Measurements from ENCODE around the gene CDH4.
"Not testable (repeated sequence)": the region's sequence is repeated elsewhere in the genome, so short reads cannot be mapped to it uniquely, and the experiment has no call there.

The CDH4 gene

DNA sequence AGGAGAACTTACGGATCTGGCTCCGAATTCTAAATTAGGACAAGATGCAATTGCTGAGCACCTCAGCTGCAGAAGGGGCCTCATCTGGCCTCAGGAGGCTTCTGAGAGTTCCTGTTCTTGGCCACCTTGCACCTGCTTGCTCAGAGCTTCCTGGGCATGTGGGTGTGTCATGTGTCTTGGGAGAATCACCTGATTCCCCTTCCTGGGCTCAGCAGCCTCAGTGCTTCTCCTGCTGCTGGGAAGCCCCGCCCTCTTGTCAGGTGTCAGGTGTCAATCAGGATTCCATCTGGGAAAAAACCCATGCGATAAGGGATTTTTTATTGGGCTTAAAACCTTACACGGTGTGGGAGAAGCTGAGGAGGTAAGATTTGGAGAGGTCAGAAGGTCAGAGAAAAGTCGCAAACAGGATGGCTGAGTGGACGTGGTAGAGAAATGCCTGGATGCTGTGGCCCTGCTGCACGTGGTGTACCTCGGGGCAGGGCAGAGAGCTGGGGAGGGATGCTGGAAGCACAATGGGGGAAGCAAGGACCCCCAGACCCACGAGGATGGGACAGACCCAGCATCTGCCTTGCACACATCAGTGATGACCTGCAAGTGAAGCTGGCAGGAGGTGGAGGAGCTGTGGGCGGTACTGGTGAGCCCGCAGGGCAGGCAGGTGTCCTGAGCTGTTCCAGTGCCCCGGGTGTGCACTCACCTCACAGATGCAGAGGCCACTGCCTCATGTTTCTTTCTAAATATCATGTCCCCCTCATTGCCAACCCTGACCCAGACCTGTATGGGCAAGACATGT is 170.8 kb downstream of the CDH4 start:
- H3K9ac ChIP-seq (ENCODE audit: low read depth in 1 of 2, low read length in 2 of 2): no peak overlapping the region
- H3K4me3 ChIP-seq (ENCODE audit: low read length in 2 of 2): no peak overlapping the region
- H3K9me3 ChIP-seq (ENCODE audit: control insufficient read depth in 2 of 2, low read length in 2 of 2): peaks cover 0 to 3% of the 10 kb centered on the region in 2 donors
- no peaks in the 10 kb centered on the region for H3K27me3 ChIP-seq (ENCODE audit: control insufficient read depth in 2 of 2, insufficient read depth in 2 of 2, low read length in 2 of 2)
- no peak overlapping the region for H3K27ac ChIP-seq (ENCODE audit: low read depth in 2 of 2, low read length in 2 of 2)
- no peaks in the 10 kb centered on the region for H3K4me1 ChIP-seq (ENCODE audit: control insufficient read depth in 2 of 2, insufficient read depth in 2 of 2, low read length in 2 of 2)
- H3K36me3 ChIP-seq (ENCODE audit: control insufficient read depth in 2 of 2, insufficient read depth in 2 of 2, low read length in 2 of 2): no peaks in the 10 kb centered on the region

DNA sequence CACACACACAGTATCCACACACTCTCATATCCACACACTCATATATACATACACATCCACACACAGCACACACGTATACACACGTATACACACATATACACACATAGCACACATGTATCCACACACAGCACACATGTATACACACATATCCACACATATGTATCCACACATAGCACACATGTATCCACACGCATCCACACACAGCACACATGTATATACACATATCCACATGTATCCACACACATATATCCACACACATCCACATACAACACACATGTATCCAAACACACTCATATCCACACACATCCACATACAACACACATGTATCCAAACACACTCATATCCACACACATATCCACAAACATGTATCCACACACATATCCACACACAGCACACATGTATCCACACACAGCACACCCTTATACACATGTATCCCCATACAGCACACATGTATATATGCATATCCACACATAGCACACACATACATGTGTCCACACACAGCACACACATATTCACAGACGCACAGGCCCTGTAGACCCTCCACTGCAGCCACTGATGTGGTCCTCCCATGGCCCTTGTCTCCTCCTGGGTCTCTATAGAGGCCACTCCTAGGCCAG is 172.1 kb downstream of the CDH4 start:
- H3K36me3 ChIP-seq (ENCODE audit: control insufficient read depth in 2 of 2, insufficient read depth in 2 of 2, low read length in 2 of 2): no peaks in the 10 kb centered on the region
- no peaks in the 10 kb centered on the region for H3K27me3 ChIP-seq (ENCODE audit: control insufficient read depth in 2 of 2, insufficient read depth in 2 of 2, low read length in 2 of 2)
- peaks cover 0 to 3% of the 10 kb centered on the region in 2 donors for H3K9me3 ChIP-seq (ENCODE audit: control insufficient read depth in 2 of 2, low read length in 2 of 2)
- no peak overlapping the region for H3K9ac ChIP-seq (ENCODE audit: low read depth in 1 of 2, low read length in 2 of 2)
- no peak overlapping the region for H3K4me3 ChIP-seq (ENCODE audit: low read length in 2 of 2)
- no peak overlapping the region for H3K27ac ChIP-seq (ENCODE audit: low read depth in 2 of 2, low read length in 2 of 2)
- no peaks in the 10 kb centered on the region for H3K4me1 ChIP-seq (ENCODE audit: control insufficient read depth in 2 of 2, insufficient read depth in 2 of 2, low read length in 2 of 2)

DNA sequence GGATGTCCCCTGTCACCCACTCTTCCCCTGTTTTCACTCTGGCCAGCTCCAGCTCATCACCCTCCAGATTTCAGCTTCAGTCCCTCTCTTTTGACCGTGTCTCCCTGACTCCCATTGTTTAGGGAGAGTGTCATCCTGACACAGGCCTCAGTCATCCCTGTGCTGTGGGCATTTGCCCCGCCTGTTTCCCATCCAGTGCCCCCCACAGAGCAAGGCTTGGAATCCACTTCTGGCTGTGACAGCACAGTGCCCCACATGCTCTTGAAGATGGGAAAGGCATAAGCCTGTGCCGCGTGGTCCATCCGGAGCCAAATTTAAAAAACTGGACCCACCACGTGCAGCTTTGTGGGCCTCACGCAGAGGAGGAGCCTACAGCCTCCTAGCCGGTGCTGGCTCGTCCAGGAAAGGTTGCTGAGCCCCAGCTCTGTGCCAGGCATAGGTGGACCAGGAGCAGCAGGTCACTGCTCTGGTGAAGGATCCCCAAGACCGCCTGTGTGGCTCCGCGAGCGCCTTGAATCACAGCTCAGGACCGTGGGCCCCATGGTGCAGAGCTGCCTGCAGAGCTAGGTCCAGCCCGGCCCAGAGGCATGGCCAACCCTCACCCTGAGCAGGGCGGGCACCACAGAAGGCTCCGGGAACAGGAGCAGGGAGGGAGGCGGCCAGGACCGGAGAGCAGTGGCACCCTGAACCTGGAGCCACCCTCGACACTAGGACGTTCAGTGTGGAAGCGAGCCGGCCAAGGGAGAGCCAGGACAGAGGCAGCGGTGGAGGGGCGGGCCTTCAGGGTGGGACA is 172.8 kb downstream of the CDH4 start:
- peaks cover 0 to 3% of the 10 kb centered on the region in 2 donors for H3K9me3 ChIP-seq (ENCODE audit: control insufficient read depth in 2 of 2, low read length in 2 of 2)
- no peaks in the 10 kb centered on the region for H3K27me3 ChIP-seq (ENCODE audit: control insufficient read depth in 2 of 2, insufficient read depth in 2 of 2, low read length in 2 of 2)
- no peaks in the 10 kb centered on the region for H3K36me3 ChIP-seq (ENCODE audit: control insufficient read depth in 2 of 2, insufficient read depth in 2 of 2, low read length in 2 of 2)
- no peak overlapping the region for H3K27ac ChIP-seq (ENCODE audit: low read depth in 2 of 2, low read length in 2 of 2)
- H3K9ac ChIP-seq (ENCODE audit: low read depth in 1 of 2, low read length in 2 of 2): no peak overlapping the region
- H3K4me3 ChIP-seq (ENCODE audit: low read length in 2 of 2): no peak overlapping the region
- H3K4me1 ChIP-seq (ENCODE audit: control insufficient read depth in 2 of 2, insufficient read depth in 2 of 2, low read length in 2 of 2): no peaks in the 10 kb centered on the region

DNA sequence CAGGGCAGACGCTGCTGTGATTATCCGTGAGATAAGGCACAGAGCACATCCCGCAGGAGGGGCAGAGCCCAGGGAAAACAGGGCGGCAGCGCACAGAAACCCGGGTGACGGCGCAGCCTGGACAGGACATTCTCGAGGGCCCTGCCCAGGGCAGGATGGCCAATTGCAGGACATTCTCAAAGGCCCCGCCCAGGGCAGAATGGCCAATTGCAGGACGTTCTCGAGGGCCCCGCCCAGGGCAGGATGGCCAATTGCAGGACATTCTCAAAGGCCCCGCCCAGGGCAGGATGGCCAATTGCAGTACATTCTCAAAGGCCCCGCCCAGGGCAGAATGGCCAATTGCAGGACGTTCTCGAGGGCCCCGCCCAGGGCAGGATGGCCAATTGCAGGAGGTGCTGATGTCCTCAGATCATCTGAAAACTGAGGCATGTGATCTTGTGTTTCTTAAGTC is 173.5 kb downstream of the CDH4 start:
- H3K27me3 ChIP-seq (ENCODE audit: control insufficient read depth in 2 of 2, insufficient read depth in 2 of 2, low read length in 2 of 2); H3K4me3 ChIP-seq (ENCODE audit: low read length in 2 of 2); H3K9ac ChIP-seq (ENCODE audit: low read depth in 1 of 2, low read length in 2 of 2); H3K4me1 ChIP-seq (ENCODE audit: control insufficient read depth in 2 of 2, insufficient read depth in 2 of 2, low read length in 2 of 2); H3K27ac ChIP-seq (ENCODE audit: low read depth in 2 of 2, low read length in 2 of 2); H3K36me3 ChIP-seq (ENCODE audit: control insufficient read depth in 2 of 2, insufficient read depth in 2 of 2, low read length in 2 of 2); H3K9me3 ChIP-seq (ENCODE audit: control insufficient read depth in 2 of 2, low read length in 2 of 2): not testable (repeated sequence)

DNA sequence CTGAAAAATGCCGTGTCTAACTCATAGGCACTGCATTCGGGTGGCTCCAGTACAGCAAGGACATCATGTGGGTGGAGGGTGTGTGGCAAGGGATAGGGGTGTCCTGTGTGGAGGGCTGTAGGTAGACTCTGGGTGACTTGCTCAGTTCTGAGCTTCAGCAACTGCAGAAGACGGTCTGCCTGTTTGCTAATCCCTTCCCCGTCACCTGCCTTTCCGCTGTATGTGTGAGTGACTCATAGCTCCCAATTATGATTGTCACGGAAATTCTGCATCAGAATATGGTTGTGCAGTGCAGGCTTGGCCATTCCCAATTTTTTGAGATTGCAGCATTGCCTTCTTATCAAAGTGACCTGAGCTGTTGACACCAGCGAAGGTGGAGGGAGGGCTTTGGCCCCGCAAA is 174.3 kb downstream of the CDH4 start:
- Histone ChIP-seq H3K27me3 (ENCODE audit: control insufficient read depth in 2 of 2, insufficient read depth in 2 of 2, low read length in 2 of 2) (no peaks in the 10 kb centered on the region), H3K27ac (ENCODE audit: low read depth in 2 of 2, low read length in 2 of 2) (no peak overlapping the region), H3K9ac (ENCODE audit: low read depth in 1 of 2, low read length in 2 of 2) (no peak overlapping the region)

DNA sequence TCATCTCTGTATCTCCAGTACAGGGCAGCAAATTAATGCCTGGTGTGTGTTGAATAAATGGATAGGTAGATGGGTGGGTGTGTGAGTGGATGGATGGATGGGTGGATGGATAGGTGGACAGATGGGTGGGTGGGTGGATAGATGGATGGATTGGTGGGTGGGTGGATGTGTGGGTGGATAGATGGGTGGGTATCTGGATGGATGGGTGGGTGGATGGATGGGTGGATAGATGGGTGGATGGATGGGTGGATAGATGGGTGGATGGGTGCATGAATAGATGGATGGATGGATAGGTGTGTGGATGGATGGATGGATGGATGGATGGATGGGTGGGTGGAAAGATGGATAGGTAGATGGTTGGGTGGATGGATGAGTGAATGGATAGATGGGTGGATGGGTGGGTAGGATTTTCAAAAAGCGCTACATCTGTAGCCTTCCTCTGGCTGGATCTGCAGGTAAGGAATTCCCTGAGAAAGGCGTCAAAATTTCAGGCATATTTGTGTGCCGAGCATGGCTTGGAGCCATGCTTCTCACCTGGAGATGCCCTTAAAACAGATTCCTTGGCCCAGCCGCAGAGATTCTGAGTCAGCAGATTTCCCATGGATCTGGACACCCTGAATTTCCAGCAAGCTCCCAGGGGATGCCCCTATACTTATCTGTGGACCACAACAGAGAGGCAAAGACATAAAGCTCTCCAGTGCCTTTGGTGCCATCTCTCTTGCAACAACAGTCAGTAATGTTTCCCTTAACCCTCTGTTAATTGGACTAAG is 177.6 kb downstream of the CDH4 start:
- Histone ChIP-seq H3K4me3 (ENCODE audit: low read length in 2 of 2) (no peak overlapping the region), H3K27ac (ENCODE audit: low read depth in 2 of 2, low read length in 2 of 2) (no peak overlapping the region), H3K36me3 (ENCODE audit: control insufficient read depth in 2 of 2, insufficient read depth in 2 of 2, low read length in 2 of 2) (no peaks in the 10 kb centered on the region), H3K9ac (ENCODE audit: low read depth in 1 of 2, low read length in 2 of 2) (no peak overlapping the region), H3K27me3 (ENCODE audit: control insufficient read depth in 2 of 2, insufficient read depth in 2 of 2, low read length in 2 of 2) (no peaks in the 10 kb centered on the region), H3K4me1 (ENCODE audit: control insufficient read depth in 2 of 2, insufficient read depth in 2 of 2, low read length in 2 of 2) (no peaks in the 10 kb centered on the region), H3K9me3 (ENCODE audit: control insufficient read depth in 2 of 2, low read length in 2 of 2) (peaks cover 0 to 2% of the 10 kb centered on the region in 2 donors)

More for the DNA sequence above, 174.3 kb downstream of the CDH4 start:
- H3K4me1 ChIP-seq (ENCODE audit: control insufficient read depth in 2 of 2, insufficient read depth in 2 of 2, low read length in 2 of 2): no peaks in the 10 kb centered on the region
- no peaks in the 10 kb centered on the region for H3K36me3 ChIP-seq (ENCODE audit: control insufficient read depth in 2 of 2, insufficient read depth in 2 of 2, low read length in 2 of 2)
- peaks cover 0 to 3% of the 10 kb centered on the region in 2 donors for H3K9me3 ChIP-seq (ENCODE audit: control insufficient read depth in 2 of 2, low read length in 2 of 2)
- H3K4me3 ChIP-seq (ENCODE audit: low read length in 2 of 2): no peak overlapping the region

DNA sequence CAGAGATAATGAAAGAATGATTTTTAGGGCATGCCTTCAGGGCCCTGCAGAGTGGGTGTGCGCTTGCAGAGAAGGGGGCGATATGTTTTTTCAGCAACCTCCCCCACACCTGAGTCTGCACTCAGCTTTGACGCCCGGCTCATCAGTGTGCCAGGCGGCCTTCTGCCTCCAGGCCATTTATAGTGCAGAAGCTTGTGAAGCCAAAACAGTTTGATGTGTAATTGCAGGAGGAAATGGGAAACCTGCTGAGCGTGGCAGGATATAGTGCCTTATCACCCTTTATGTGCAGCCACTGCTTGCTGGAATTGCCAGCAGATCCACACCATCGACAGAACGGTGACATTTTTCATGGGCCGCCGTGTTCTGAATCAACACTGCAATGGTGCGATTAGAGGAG is 178.2 kb downstream of the CDH4 start:
- Histone ChIP-seq H3K36me3 (ENCODE audit: control insufficient read depth in 2 of 2, insufficient read depth in 2 of 2, low read length in 2 of 2) (no peaks in the 10 kb centered on the region), H3K4me1 (ENCODE audit: control insufficient read depth in 2 of 2, insufficient read depth in 2 of 2, low read length in 2 of 2) (no peaks in the 10 kb centered on the region), H3K4me3 (ENCODE audit: low read length in 2 of 2) (no peak overlapping the region), H3K9ac (ENCODE audit: low read depth in 1 of 2, low read length in 2 of 2) (no peak overlapping the region), H3K27me3 (ENCODE audit: control insufficient read depth in 2 of 2, insufficient read depth in 2 of 2, low read length in 2 of 2) (no peaks in the 10 kb centered on the region), H3K27ac (ENCODE audit: low read depth in 2 of 2, low read length in 2 of 2) (no peak overlapping the region), H3K9me3 (ENCODE audit: control insufficient read depth in 2 of 2, low read length in 2 of 2) (peaks cover 0 to 4% of the 10 kb centered on the region in 2 donors)

DNA sequence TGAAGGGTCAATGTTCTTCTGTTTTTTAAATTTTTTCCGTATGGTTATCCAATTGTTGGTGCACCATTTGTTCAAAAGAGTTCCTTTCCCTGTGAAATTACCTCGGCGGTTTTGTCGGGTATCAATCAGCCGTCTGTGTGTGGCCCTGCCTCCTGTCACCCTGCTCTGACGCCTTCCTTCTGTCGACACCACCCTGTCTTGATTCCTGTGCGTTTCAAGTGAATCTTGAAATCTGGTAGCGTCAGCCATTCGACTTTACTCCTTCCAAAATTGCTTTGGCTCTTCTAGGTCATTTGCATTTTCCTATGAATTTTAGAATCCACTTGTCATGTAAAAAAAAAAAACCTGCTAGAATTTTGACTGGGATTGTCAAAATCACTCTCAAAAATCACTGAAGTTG is 181.1 kb downstream of the CDH4 start:
- Histone ChIP-seq H3K36me3 (ENCODE audit: control insufficient read depth in 2 of 2, insufficient read depth in 2 of 2, low read length in 2 of 2) (no peaks in the 10 kb centered on the region), H3K27ac (ENCODE audit: low read depth in 2 of 2, low read length in 2 of 2) (no peak overlapping the region), H3K9me3 (ENCODE audit: control insufficient read depth in 2 of 2, low read length in 2 of 2) (peaks cover 0 to 4% of the 10 kb centered on the region in 2 donors), H3K9ac (ENCODE audit: low read depth in 1 of 2, low read length in 2 of 2) (no peak overlapping the region), H3K27me3 (ENCODE audit: control insufficient read depth in 2 of 2, insufficient read depth in 2 of 2, low read length in 2 of 2) (no peaks in the 10 kb centered on the region), H3K4me3 (ENCODE audit: low read length in 2 of 2) (no peak overlapping the region), H3K4me1 (ENCODE audit: control insufficient read depth in 2 of 2, insufficient read depth in 2 of 2, low read length in 2 of 2) (no peaks in the 10 kb centered on the region)

DNA sequence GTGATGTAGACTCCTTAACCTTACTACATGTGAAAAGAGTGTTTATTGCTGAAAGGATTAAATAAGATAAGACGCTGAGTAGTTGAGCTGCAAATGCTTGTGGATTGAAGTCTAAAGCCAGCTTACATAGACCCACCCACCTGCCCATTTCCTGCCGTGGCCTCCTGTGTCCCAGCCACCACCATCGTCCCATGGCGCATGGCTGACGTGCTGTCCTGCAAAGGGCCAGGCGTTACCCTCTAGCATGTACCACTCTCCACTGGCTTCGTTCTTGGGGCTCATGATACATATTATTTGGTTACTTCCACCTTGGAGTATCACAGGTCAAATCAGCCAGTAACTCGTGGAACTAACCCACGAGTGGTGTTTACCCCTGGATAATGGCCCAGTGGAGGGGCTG is 181.8 kb downstream of the CDH4 start:
- Histone ChIP-seq H3K27ac (ENCODE audit: low read depth in 2 of 2, low read length in 2 of 2) (no peak overlapping the region), H3K4me3 (ENCODE audit: low read length in 2 of 2) (no peak overlapping the region), H3K9ac (ENCODE audit: low read depth in 1 of 2, low read length in 2 of 2) (no peak overlapping the region), H3K4me1 (ENCODE audit: control insufficient read depth in 2 of 2, insufficient read depth in 2 of 2, low read length in 2 of 2) (no peaks in the 10 kb centered on the region), H3K27me3 (ENCODE audit: control insufficient read depth in 2 of 2, insufficient read depth in 2 of 2, low read length in 2 of 2) (no peaks in the 10 kb centered on the region), H3K9me3 (ENCODE audit: control insufficient read depth in 2 of 2, low read length in 2 of 2) (peaks cover 0 to 4% of the 10 kb centered on the region in 2 donors), H3K36me3 (ENCODE audit: control insufficient read depth in 2 of 2, insufficient read depth in 2 of 2, low read length in 2 of 2) (no peaks in the 10 kb centered on the region)

All from mucosa of rectum (tissue), 2 donors.